Adrenal gland (tissue), 5 donors: Measurements from ENCODE around the gene LIMS2.

Experiments used
- POLR2A ChIP-seq, 2 donors: fragments of 450-650 bp; IDR thresholded peaks; one replicate each; pipeline ENCODE4 v1.6.1; 2017; ENCODE audit warnings: antibody characterized with exemption in 2 of 2, mild to moderate bottlenecking in 2 of 2, moderate library complexity in 1 of 2
- TF ChIP-seq, protein P1 (sequence below), 6 experiments: fragments of 450-650 bp in 4 of 6; fragments of 200-600 bp in 2 of 6; sonication (generic) in 1 of 6; IDR thresholded peaks; 1 replicate in 5 of 6; 2 replicates in 1 of 6; pipeline versions ENCODE4 v1.5.1 to v1.8.0; 2016 to 2021; ENCODE audit warnings: antibody characterized with exemption in 6 of 6, mild to moderate bottlenecking in 2 of 6, moderate library complexity in 1 of 6
- donor health status: DM: no; HTN: no; CAD: no.

DNA sequence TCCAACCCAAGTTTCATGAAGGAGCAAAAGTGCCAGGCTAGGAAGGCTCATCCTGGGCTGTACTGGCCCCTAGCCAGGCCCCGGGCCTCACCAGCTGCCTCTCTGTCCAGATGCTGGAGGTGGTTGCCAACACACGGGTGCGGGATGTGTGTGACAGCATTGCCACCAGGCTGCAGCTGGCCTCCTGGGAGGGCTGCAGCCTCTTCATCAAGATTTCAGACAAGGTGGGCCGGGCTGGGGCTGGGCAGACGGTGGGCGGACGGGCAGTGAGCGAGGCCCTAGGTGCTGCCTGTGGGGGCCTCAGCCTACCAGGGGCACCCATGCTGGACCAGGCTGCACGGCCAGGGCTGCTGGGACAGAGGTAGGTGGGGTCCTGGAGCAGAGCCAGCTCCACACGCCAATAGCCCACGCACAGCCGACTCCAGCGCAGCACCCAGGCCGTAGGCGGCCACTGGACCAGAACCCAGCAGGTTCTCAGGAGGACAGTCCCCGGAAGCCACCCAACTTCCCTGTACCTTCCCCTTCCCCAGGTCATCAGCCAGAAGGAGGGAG, 41.2 kb downstream of the LIMS2 start:
- TF ChIP-seq POLR2A (IDR thresholded peaks at IDR 0.05) = no peak
- TF ChIP-seq, protein P1, sequence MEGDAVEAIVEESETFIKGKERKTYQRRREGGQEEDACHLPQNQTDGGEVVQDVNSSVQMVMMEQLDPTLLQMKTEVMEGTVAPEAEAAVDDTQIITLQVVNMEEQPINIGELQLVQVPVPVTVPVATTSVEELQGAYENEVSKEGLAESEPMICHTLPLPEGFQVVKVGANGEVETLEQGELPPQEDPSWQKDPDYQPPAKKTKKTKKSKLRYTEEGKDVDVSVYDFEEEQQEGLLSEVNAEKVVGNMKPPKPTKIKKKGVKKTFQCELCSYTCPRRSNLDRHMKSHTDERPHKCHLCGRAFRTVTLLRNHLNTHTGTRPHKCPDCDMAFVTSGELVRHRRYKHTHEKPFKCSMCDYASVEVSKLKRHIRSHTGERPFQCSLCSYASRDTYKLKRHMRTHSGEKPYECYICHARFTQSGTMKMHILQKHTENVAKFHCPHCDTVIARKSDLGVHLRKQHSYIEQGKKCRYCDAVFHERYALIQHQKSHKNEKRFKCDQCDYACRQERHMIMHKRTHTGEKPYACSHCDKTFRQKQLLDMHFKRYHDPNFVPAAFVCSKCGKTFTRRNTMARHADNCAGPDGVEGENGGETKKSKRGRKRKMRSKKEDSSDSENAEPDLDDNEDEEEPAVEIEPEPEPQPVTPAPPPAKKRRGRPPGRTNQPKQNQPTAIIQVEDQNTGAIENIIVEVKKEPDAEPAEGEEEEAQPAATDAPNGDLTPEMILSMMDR (IDR thresholded peaks at IDR 0.05) = no peak
